ENCODE measurements around the gene NOC2L. TPM values are rescaled to one million over a fixed set of nuclear protein-coding genes. Genes with fewer than 3 reads are reported as not detected.
A peak's percentile ranks its signal among the peaks of the same experiment; 100 is the strongest.

NOC2L gene
- total RNA-seq, 1 donor from 2014 or later, result 39.6 TPM

DNA sequence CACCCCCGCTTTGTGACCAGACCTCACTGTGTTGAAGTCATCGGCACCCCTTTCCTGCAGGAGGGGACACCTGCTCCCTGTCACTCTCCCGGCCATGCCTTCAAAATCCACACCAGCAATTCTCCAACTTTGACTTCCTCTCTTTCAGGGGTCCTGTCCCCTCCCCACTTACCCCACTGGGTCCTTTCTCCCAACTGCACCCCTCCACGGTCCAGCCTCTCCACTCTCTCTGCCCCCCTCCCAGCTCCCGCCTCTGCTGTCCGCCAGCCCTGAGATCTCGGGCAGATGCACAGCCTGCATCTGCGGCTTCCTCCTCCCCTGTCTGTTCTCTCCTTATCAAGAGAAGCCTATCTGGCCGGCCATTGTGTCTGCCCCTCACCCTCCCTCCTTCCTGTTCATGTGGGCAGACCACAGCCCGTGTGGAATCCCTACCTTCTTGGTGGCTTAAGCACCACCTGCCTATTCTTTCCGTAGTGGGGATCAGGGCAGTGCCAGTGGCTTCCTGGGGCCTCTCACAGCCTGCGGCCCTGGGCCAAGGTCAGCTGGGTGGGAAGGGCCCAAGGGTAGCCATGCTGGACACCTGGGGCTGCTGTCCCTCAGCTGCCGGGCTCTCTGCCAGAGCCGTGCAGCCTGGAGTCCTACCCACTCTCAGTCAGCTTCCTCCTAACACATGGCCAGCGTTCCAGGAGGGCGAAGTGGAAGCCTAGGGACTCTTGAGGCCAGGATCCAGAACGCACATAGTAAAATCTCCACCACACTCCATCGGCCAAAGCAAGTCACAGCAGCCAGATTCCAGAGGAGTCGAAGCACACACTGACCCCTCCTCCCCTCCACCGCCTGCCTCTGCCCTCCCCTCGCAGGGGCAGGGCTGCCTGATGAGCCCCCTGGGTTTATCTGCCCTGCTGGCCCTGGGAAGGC is 46.0 kb upstream of the NOC2L start:
- Histone ChIP-seq H3K79me2 (ENCODE audit: low read depth) (no peaks in the 10 kb centered on the region), H3K4me3 (no peak overlapping the region), H3K9me3 (ENCODE audit: low read depth) (no peaks in the 10 kb centered on the region), H3K9ac (no peak overlapping the region), H2AFZ (replicated peaks) (peak overlapping the region; percentile 26), H3K27me3 (peaks cover 36% of the 10 kb centered on the region), H3K4me1 (peaks cover 26% of the 10 kb centered on the region), H3K27ac (no peak overlapping the region), H3K4me2 (peak overlapping the region; percentile 65), H4K20me1 (ENCODE audit: low read depth) (no peaks in the 10 kb centered on the region), H3K36me3 (no peaks in the 10 kb centered on the region), H3F3A (ENCODE audit: low read depth) (peaks cover 17% of the 10 kb centered on the region)
- H3K36me3 Mint-ChIP-seq, result peaks cover 2% of the 10 kb centered on the region
- peak; percentile 75 for DNase-seq (ENCODE audit: low spot score)
- H3K27ac Mint-ChIP-seq, result peak overlapping the region; percentile 40
- H3K27me3 Mint-ChIP-seq (ENCODE audit: insufficient read depth, low read depth), result peaks cover 10% of the 10 kb centered on the region
- H3K4me1 Mint-ChIP-seq, result peaks cover 25% of the 10 kb centered on the region
- TF ChIP-seq EZH2phosphoT487 (IDR thresholded peaks at IDR 0.05), result no peak
- no peak for TF ChIP-seq CTCF (IDR thresholded peaks at IDR 0.05)
- no peak for TF ChIP-seq EZH2 (IDR thresholded peaks at IDR 0.05)
- H3K4me3 Mint-ChIP-seq, result peak overlapping the region; percentile 71
- H3K9me3 Mint-ChIP-seq, result no peaks in the 10 kb centered on the region

- no peak overlapping the region for H2AFZ ChIP-seq (replicated peaks)
- no peaks in the 10 kb centered on the region for H3K79me2 ChIP-seq (ENCODE audit: low read depth)
- H3K27ac Mint-ChIP-seq, result peak overlapping the region; percentile 40
- H3K9me3 ChIP-seq (ENCODE audit: low read depth), result no peaks in the 10 kb centered on the region
- no peak overlapping the region for H3K27ac ChIP-seq
- H3F3A ChIP-seq (ENCODE audit: low read depth), result peaks cover 17% of the 10 kb centered on the region
- H3K27me3 Mint-ChIP-seq (ENCODE audit: insufficient read depth, low read depth), result peaks cover 10% of the 10 kb centered on the region
- H3K9me3 Mint-ChIP-seq, result no peaks in the 10 kb centered on the region
- peaks cover 42% of the 10 kb centered on the region for H3K27me3 ChIP-seq
- H3K9ac ChIP-seq, result no peak overlapping the region
- peaks cover 2% of the 10 kb centered on the region for H3K36me3 Mint-ChIP-seq
- H3K4me2 ChIP-seq, result peak overlapping the region; percentile 65
- no peaks in the 10 kb centered on the region for H4K20me1 ChIP-seq (ENCODE audit: low read depth)
- peaks cover 25% of the 10 kb centered on the region for H3K4me1 Mint-ChIP-seq
- TF ChIP-seq CTCF (IDR thresholded peaks at IDR 0.05), result no peak
- no peak for TF ChIP-seq EZH2 (IDR thresholded peaks at IDR 0.05)
- no peak for TF ChIP-seq EZH2phosphoT487 (IDR thresholded peaks at IDR 0.05)
- H3K4me3 ChIP-seq, result no peak overlapping the region
- peaks cover 26% of the 10 kb centered on the region for H3K4me1 ChIP-seq
- DNase-seq (ENCODE audit: low spot score), result no peak
- H3K4me3 Mint-ChIP-seq, result peak overlapping the region; percentile 71
- no peaks in the 10 kb centered on the region for H3K36me3 ChIP-seq
Observed at GRCh38 chr1:1004420-1004779, 45.3 kb upstream of the NOC2L start.

- no peaks in the 10 kb centered on the region for H3K36me3 Mint-ChIP-seq
- H3K4me1 ChIP-seq, result peaks cover 28% of the 10 kb centered on the region
- peaks cover 19% of the 10 kb centered on the region for H3F3A ChIP-seq (ENCODE audit: low read depth)
- DNase-seq (ENCODE audit: low spot score), result no peak
- H3K9ac ChIP-seq, result no peak overlapping the region
- no peaks in the 10 kb centered on the region for H3K9me3 ChIP-seq (ENCODE audit: low read depth)
- no peak overlapping the region for H3K27ac ChIP-seq
- peaks cover 1% of the 10 kb centered on the region for H4K20me1 ChIP-seq (ENCODE audit: low read depth)
- peaks cover 11% of the 10 kb centered on the region for H3K27me3 Mint-ChIP-seq (ENCODE audit: insufficient read depth, low read depth)
- no peaks in the 10 kb centered on the region for H3K79me2 ChIP-seq (ENCODE audit: low read depth)
- H3K27ac Mint-ChIP-seq, result no peak overlapping the region
- peaks cover 25% of the 10 kb centered on the region for H3K4me1 Mint-ChIP-seq
- H3K36me3 ChIP-seq, result no peaks in the 10 kb centered on the region
- no peak overlapping the region for H3K4me3 Mint-ChIP-seq
- TF ChIP-seq EZH2phosphoT487 (IDR thresholded peaks at IDR 0.05) (no peak), CTCF (IDR thresholded peaks at IDR 0.05) (no peak), EZH2 (IDR thresholded peaks at IDR 0.05) (no peak)
- no peak overlapping the region for H3K4me3 ChIP-seq
- no peak overlapping the region for H3K4me2 ChIP-seq
- no peak overlapping the region for H2AFZ ChIP-seq (replicated peaks)
- H3K9me3 Mint-ChIP-seq, result no peaks in the 10 kb centered on the region
- peaks cover 48% of the 10 kb centered on the region for H3K27me3 ChIP-seq
Observed at GRCh38 chr1:1003618-1004419, 44.8 kb upstream of the NOC2L start.

Measured in neural progenitor cell (in vitro differentiated cells).